Skin epidermis (tissue), 12 donors: Measurements from ENCODE around the gene RNF207.

Experiments
- H3K27ac ChIP-seq, 21 experiments: fragments of 200-600 bp; sonication (generic) in 11 of 21; one replicate each; pipeline ENCODE4 v1.5.0; 2020; ENCODE audit warnings: mild to moderate bottlenecking in 3 of 21, inconsistent platforms in 2 of 21, moderate library complexity in 2 of 21
- H3K4me3 ChIP-seq, 7 experiments: fragments of 200-600 bp; sonication (generic) in 2 of 7; one replicate each; pipeline ENCODE4 v1.5.0; 2020; ENCODE audit warnings: inconsistent platforms in 2 of 7, mild to moderate bottlenecking in 2 of 7, moderate library complexity in 1 of 7

RNF207 gene

DNA sequence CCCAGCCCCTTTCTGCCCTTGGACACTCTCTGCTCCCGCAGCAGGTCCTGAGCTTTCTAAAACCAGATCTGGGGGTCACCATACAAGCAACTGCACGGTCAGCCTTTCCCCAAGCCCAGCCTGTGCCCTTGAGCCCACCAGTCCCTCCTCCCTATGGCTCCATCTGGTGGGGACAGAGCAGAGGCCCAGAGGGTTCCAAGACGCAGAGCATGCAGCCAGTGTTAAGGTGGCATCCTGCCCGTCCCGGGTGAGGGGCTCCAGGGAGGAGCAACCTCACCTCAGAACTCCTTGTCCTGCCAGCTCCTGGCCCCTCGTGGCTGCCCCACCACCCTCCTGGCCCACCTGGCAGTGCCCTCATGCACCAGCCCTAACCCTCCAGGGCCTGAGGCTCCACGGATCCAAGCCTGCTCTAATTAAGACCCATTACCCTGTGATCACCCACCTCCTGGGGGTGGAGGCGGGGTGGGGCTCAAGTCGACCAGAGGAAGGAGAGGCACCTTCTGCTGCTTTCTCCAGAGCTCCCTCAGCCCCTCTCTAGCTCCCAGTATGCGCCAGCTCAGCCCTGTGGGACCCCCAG is 34.3 kb upstream of the RNF207 start:
- no peak overlapping the region for H3K4me3 ChIP-seq
- H3K27ac ChIP-seq, result no peak overlapping the region

GRCh38 chr1:6172549-6172948 is 33.4 kb upstream of the RNF207 start:
- no peak overlapping the region for H3K27ac ChIP-seq
- H3K4me3 ChIP-seq, result no peak overlapping the region

GRCh38 chr1:6174621-6175410 is 31.1 kb upstream of the RNF207 start:
- Histone ChIP-seq H3K27ac (no peak overlapping the region), H3K4me3 (no peak overlapping the region)

DNA sequence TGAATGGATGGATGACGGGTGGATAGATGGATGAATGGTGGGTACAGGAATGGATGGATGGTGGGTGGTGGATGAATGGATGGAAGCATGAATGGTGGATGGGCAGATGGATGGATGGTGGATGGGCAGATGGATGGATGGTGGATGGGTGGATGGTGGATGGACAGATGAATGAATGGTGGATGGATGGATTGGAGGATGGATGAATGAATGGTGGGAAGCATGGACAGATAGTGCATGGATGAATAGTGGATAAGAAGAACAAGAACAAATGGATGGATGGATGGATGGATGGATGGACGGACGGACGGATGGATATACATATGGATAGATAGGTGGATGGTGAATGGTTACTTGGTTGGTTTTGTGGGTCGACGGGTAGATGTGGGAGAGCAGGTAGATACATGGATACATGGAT is 30.5 kb upstream of the RNF207 start:
- no peak overlapping the region for H3K27ac ChIP-seq
- no peak overlapping the region for H3K4me3 ChIP-seq

GRCh38 chr1:6176779-6177178 is 29.1 kb upstream of the RNF207 start:
- no peak overlapping the region for H3K4me3 ChIP-seq

DNA sequence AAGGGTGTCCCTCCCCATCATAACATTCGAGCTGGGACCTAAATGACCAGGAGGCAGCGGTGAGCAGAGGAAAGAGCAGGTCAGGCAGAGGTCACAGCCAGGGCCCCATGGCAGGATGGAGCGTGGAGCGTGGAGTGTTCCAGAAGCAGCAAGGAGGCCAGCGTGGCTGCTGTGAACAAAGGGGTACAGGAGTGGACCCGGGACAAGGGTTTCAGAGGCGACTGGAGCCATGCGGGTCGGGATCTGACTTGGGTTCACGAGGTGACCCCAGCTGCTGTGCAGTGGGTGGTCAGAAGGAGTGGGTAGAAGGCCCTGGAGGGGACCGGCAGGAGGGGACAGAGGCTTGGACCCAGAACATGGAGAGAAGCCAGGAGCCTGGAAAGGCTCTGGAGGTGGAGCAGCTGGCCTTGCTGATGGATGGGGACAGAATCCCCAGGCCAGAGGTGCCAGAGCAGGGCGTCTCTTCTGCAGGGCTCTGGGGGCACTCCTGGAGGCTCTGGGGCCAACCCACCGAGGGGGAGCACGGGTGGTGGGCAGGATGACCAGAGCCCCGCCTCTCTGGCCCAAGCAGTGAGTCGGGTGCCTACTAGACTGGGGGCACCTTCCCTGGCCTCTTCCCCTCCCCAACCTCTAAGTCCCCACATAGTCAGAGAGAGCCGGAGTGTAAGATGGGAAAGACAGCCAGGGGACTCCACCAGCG is 28.1 kb upstream of the RNF207 start:
- H3K4me3 ChIP-seq, result no peak overlapping the region
- H3K27ac ChIP-seq, result no peak overlapping the region

More at GRCh38 chr1:6176779-6177178, 29.1 kb upstream of the RNF207 start:
- H3K27ac ChIP-seq, result no peak overlapping the region

GRCh38 chr1:6178751-6179563 is 27.0 kb upstream of the RNF207 start:
- Histone ChIP-seq H3K27ac (no peak overlapping the region), H3K4me3 (peak overlapping the region in 1 of 7 experiments; percentile 9)

- Histone ChIP-seq H3K4me3 (peak overlapping the region in 3 of 7 experiments; percentile 9 to 19 (median 15)), H3K27ac (no peak overlapping the region)
Observed at GRCh38 chr1:6179564-6180175, 26.2 kb upstream of the RNF207 start.

GRCh38 chr1:6180268-6180706 is 25.6 kb upstream of the RNF207 start, which contains the start of gene CHD5:
TSS of gene CHD5 (minus strand) at chr1:6180321. CDS start at chr1:6180023, 298 bp downstream.
- Histone ChIP-seq H3K27ac (no peak within 1 kb of the TSS), H3K4me3 (peak within 1 kb of the TSS in 3 of 7 experiments; percentile 9 to 19 (median 15))

GRCh38 chr1:6180707-6181311 is 25.1 kb upstream of the RNF207 start:
- Histone ChIP-seq H3K27ac (no peak overlapping the region), H3K4me3 (no peak overlapping the region)

DNA sequence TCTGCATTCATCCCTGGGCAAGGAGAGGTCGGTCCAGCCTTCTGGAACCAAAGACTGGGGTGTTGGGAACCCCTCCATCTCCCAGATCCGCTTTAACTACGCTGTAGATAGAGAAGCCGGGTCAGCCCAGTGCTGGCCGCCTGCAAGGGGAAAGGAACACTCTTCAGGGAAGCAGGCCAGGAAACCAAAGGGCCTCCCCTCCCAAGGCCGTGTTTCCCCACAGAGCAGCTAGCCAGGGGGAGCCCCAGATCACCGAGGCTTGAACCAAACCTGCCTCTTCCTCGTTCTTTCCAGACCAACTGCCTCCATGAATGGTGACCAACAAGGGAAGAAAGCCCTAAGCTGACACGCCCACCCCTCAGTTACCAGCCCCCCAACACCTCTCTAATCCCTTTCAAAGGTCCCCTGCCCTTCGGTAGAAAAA is 24.6 kb upstream of the RNF207 start:
- H3K4me3 ChIP-seq, result no peak overlapping the region
- H3K27ac ChIP-seq, result no peak overlapping the region

GRCh38 chr1:6183520-6183989 is 22.4 kb upstream of the RNF207 start:
- Histone ChIP-seq H3K27ac (no peak overlapping the region), H3K4me3 (no peak overlapping the region)

DNA sequence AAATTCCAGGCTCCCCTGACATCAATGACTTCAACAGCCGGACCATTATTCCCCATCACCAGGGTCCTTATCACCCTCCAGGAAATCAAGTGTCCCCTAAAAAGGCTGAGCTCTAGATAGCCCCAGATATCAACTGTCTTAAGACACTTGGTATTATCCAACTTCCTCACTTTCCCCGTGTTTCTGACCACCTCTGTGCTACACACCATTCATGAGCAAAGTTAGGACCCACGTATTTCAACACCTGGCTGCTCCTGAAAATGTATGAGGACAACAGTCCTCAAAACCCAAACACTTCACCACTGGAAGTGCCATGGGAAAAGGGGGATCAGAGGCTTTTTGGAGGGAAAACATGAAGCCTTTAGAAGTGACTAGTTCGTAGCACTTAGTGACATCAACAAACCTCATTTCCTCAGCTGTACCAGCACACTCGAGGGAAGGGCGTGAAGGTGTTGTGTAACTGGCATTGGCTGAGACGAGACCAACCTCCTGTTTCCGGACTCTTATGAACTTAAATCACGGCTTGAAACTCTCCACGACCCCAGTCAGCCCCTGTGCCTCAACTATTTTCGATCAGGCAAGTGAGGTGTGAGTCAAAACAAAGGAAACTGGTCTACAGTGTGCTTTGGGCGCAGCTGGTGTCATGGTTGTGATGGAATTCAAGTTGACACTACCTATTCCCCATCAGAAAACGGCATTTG is 21.7 kb upstream of the RNF207 start:
- Histone ChIP-seq H3K4me3 (no peak overlapping the region), H3K27ac (no peak overlapping the region)

- Histone ChIP-seq H3K4me3 (no peak overlapping the region), H3K27ac (no peak overlapping the region)
Observed at GRCh38 chr1:6185151-6185550, 20.8 kb upstream of the RNF207 start.

DNA sequence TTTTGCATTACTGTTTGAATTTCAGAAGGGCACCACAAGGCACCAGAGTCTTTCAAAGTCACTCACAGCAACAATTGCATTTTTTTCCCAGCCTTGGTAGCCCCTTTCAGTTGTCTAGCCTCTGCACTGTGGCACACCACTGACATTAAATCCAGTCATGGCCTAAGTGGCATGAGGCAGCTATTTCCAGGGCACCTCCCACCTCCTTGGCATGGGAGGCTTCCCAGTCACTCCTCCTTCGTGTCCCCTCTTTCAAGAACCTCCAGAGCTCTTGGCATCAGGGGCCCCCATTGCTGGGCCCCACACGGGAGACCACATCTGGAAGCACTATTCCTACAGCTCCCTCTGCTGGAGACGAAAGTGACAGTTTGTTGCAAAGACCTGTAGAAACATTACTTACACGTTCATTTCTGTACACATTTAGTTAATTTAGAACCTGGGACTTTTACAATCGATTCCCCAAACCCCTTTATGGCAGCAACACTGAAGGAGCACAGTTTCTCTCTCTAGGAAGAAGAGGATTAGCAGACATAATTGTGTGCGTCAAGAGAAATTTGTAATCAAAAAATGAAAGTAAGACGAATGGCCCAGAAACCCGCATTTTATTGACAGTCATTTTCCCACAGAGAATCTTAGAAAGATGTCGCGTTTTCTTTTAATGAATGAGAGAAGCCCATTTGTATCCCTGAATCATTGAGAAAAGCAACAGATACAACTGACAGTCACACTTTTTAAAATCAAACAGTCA is 20.1 kb upstream of the RNF207 start:
- no peak overlapping the region for H3K27ac ChIP-seq
- H3K4me3 ChIP-seq, result no peak overlapping the region

GRCh38 chr1:6188466-6188865 is 17.5 kb upstream of the RNF207 start:
- Histone ChIP-seq H3K27ac (no peak overlapping the region), H3K4me3 (no peak overlapping the region)

- no peak overlapping the region for H3K4me3 ChIP-seq
- H3K27ac ChIP-seq, result no peak overlapping the region
Observed at GRCh38 chr1:6191968-6192367, 14.0 kb upstream of the RNF207 start.
